HuH-7.5 (cell line): ENCODE data around the gene BLACAT1.
"Not testable (repeated sequence)": the region's sequence is repeated elsewhere in the genome, so short reads cannot be mapped to it uniquely, and the experiment has no call there.

Source experiments
- DNase-seq: peaks from one replicate; pipeline ENCODE4 v3.0.0; 2011; ENCODE audit warnings: low spot score

Gene BLACAT1

DNA sequence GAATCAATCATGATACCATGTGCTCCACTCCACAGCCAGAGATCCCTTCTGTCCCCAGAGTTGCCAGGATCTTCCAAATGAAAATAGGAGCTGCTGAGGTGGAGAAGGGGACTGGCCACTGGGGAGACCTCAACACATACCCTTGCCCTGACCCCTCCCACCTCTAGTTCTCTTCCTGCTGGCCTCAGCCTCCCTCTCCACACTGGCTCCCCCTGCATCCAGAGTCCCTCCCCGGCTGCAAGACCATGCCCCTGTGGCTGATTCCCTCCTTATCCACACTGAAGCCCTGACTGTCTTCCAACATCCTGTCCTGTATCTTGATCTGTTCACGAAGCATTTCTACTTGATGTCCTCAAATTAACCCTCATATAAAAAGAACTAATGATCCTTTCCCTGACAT, 27.5 kb upstream of the BLACAT1 start:
- no peak for DNase-seq

- not testable (repeated sequence) for DNase-seq
Measured at GRCh38 chr1:205482587-205482986, 26.7 kb upstream of the BLACAT1 start.

- DNase-seq = no peak
Measured at GRCh38 chr1:205481629-205482151, 25.8 kb upstream of the BLACAT1 start.

DNA sequence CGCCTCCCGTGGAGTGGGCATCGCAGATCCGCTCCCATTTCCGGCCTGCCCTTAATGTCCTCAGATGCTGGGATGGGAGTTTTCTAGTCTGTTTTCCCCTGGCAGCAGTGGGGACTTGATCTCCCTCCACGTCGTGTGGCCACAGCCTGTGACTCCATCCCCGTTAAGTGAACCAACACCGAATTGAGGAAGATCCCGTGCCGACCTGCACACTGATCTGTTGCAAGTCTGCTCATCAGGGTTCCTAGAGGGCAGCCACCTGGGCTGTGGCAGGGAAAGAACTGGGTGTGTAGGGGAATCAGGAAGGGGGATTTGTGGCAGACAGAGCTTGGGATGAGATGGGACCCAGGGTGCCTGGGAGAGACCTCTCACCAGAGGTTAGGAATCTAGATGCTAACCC, 25.4 kb upstream of the BLACAT1 start:
- DNase-seq = no peak

GRCh38 chr1:205480349-205480985, 24.6 kb upstream of the BLACAT1 start:
- DNase-seq = no peak

DNA sequence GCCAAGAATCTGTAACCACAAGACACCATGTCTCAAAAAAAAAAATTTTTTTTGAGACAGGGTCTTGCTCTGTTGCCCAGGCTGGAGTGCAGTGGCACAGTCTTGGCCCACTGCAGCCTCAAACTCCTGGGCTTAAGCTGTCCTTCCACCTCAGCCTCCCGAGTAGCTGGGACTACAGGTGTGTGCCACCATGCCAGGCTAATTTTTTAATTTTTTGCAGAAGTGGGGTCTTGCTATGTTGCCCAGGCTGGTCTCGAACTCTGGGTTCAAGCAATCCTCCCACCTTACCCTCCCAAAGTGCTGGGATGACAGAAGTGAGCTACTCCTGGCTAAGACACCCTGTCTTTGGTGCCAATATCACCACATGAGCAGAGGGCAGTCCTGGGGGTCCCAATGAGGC, 23.1 kb upstream of the BLACAT1 start:
- not testable (repeated sequence) for DNase-seq

DNA sequence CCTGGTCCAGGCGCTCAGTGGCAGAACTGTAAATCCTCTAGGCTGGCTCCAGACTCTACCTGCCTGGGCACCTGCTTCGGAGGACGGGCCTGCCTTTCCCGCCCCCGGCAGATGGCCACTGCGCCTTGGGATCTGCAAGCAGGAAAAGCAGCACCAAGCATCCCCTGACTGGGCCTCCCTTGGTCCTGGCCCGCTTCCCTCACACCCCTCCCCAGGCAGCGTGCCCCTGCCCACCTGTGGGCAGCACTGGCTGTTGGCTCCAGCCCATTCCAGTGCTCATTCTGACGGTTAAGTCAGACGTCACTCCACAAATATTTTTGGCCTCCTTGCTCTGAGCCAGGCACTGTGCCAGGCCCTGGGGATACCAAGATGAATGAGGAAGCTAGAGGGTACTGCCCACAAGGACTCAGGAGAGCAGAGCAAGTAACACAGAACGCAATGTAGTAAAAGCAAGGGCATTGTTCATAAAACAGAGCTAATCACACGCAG, 22.0 kb upstream of the BLACAT1 start:
- no peak for DNase-seq

DNA sequence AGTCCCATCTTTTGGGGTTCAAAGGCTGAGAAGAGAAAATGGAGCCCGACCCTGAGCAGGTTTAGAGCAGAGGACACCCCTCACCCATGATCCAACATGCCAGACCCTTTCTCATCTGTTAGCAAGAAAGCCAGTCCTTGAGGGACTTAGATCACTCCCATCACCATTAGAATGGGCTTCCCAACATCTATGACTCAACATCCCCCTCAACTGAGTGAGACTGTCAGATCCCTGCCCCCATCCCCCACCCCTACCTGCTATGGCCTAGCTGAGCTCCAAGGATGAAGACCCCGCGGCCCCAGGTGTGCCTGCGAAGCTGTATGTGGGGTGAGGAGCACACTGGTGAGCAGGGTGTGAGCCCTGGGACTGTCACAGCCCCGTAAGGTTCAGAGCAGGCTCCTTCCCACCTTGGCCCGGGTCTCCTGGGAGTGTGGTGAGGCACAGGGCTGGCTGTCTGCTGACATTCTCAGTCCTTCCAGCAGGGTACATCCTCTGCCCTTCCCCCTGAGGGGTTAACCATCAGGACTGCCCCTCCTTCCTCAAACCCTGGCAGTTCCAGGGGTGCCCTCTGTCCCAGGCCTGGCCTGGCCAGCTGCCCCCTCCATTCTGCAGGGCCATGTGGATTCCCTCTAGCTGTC, 21.4 kb upstream of the BLACAT1 start:
- no peak for DNase-seq

DNA sequence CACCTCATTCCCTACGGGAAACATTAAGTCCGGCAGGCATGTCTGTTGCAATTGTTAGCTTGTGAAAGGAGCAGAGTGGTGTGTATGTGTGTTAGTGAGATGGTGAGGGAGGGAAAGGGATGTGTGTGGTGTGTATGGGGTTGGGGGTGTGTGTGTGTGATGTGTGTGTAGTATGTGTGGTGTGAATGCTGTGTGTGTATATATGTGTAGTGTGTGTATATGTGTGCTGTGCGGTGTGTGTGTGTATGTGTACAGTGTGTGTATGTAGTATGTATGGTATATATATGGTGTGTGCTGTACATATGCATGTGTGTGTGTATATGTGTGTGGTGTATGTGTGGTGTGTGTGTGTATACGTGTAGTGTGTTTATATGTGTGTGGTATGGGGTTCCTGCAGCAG, 20.8 kb upstream of the BLACAT1 start:
- DNase-seq = no peak

- no peak for DNase-seq
Measured at GRCh38 chr1:205475855-205476254, 20.0 kb upstream of the BLACAT1 start.

DNA sequence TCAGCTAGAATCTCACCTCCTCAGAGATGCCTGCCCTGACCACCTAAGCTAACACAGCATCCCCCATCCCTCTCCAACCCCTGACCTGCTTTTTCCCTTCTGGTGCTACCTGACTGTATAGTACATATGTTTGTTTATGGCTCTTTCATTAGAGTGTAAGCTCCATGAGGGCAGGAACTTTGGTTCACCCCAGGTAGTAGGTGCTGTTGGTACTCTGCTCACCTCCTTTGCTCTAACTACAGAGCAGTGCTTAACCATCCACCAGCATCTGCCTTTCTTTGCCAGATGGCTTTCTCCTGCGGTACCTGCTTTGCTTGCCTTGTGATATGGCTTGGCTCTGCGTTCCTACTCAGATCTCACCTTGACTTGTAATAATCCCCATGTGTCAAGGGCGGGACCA, 18.7 kb upstream of the BLACAT1 start:
- DNase-seq = no peak

DNA sequence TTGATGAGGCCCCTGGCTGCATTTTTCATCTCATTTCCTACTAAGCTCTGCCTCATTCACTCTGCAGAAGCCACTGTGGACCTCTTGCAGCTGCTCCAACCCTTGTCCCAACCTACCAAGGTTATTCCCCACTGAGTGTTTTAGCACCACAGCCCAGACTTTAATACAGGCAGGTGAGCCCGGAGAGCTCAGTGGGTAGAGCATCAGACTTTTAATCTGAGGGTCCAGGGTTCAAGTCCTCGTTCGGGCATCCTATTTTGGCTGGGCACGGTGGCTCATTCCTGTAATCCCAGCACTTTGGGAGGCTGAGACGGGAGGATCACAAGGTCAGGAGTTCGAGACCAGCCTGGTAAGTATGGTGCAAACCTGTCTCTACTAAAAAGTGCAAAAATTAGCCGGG, 18.1 kb upstream of the BLACAT1 start:
- DNase-seq = no peak

- DNase-seq = no peak
Measured at GRCh38 chr1:205473475-205473874, 17.6 kb upstream of the BLACAT1 start.

DNA sequence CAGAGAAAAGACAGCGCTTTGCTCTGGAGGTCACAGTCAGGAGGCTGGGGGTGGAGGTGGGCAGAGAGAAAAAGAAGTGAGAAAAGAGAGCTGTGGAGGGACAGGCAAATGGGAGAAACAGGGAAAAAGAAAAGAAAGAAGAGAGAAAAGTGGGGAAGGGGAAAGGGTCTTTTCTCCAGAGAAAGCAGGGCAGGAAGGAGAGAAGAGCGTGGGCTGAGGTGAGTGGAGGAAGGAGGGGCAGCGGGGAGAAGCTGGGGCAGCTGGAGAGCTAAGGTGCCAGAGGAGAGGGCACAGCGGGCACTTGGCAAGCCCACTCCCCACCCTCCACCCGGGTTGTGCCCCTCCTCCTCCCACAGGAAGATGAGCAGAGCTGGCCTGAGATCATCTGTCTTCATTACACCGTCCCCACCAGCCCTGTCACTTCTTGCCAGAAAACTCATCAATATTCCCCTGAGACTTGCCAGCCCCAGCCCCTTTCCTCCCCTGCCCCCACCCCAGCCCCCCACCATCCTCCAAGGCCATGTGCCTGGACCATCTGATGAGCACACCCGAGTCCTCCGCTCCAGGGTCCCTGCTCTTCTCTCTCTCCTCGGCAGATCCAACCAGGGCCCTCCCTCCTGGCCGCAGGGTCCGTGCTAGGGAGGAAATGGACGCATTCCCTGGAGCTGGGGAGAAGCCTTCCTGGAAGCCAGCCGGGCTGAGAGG, 17.0 kb upstream of the BLACAT1 start:
- no peak for DNase-seq

GRCh38 chr1:205470131-205470530, 14.3 kb upstream of the BLACAT1 start:
- DNase-seq = no peak

DNA sequence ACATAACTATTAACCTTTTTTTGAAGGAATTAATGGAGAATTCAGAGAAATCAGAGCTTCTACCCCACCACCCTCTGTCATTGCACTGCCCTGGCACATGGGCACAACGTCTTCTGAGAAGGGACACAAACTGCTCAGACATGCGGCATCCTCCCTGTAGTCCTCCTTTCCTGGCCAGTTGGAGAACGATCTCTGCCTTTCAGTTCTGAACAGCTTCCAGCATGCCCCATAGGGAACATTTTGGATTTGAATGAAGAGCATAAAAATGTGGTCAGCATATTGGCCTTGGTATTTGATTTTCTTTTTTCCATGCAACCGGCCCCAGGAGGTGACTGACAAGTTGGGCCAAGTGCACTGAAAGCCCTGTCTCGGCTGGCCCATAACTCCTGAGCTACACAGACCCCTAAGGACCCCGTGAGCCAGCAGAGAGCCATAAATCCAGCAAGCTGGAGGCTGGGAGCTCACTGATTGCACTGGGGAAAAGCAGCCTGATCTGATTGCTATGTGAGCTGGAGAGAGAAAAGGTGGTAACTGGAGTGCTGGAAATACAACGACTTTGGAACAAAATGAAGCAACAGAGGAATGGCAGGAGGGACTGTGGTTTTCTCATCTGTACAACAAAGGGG, 10.9 kb upstream of the BLACAT1 start:
- no peak for DNase-seq

GRCh38 chr1:205465392-205465791, 9.5 kb upstream of the BLACAT1 start:
- no peak for DNase-seq

DNA sequence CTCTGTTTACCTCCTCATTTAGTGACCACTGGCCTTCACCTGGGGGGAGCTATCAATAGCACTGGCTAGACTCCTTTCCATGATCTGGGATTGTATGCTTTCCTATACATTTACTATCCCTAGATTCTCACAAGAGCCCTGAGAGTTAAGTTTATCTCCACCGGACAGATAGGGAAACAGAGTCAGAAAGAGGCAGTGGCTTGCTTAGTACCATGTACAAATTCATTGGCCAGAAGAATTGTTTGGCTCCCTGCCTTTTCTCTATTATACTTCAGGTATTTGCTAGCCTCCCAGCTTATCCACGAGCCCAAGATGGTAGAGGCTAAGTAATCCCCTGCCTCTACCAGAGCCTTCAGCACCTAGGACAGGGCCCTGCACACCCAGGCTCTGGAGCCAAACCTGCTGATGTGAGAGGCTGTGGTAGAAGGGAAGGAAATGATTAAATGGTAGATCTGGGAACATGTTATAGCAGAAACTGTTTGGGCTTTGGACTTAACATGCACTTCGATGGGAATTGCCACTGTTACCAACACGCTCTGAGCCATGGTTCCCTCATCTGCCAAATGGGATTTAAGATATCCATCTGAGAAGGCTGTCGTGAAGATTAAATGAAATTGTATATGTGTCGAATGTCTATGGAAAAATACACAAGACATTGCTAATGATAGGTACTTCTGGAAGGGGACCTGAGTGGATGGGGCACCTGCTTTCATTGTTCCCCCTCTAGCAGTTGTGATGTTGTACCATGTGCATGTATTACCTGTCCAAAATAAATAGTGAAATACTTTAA, 3.1 kb upstream of the BLACAT1 start:
- DNase-seq = peak; percentile 57

GRCh38 chr1:205456868-205457745, 1.3 kb upstream of the BLACAT1 start:
- no peak for DNase-seq

- DNase-seq = no peak
Measured at GRCh38 chr1:205456383-205456867, 580 bp upstream of the BLACAT1 start.

DNA sequence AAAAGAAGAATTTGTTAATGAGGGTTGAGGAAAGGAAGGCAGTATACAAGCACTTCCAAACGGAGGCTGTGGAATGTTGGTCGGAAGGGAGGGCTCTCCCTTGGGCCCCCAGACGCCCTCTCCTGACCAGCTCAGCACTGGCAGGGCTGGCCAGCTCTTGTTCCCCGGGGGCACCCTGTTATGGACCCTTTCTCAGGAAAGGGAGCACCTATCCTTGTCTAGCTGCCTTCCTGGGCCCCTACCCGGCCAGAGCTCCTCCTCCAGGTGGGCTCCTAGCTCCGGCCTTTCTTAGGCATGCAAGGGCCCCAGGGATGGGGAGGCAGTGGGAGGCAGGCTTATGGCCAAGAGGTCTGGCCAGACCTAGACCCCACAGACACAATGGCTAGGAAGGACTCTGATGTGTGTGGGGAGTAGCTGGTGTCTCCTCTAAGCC, 926 bp downstream of the BLACAT1 start:
- DNase-seq = no peak
